Anterior cingulate cortex (tissue), 58 donors: Measurements from ENCODE around the gene RNGTT.
"Not testable (repeated sequence)": the region's sequence is repeated elsewhere in the genome, so short reads cannot be mapped to it uniquely, and the experiment has no call there.

Source experiments
- DNase-seq, 58 donors: peaks; one replicate each; lab custom pipeline; 2025; lab: John Stamatoyannopoulos, UW

Gene RNGTT

DNA sequence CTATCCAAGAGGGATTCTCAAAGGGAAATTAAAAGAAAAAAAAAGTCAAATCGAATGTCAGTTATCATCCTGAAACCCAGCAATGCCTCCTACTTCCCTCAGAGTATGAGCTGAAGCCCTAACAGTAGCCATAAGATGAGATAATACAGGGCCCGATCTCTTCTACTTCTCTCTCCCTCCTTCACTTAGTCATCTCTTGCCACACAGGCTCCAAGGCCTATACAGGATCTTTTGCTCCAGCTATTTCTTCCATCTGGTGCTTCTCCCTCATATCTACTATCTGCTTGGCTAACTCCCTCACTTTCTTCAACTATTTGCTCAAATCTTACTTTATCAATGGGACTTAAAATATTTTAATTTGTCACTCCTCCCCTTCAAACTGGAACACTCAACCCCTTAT is 215.3 kb downstream of the RNGTT start:
- DNase-seq: no peak

GRCh38 chr6:88741939-88742338 is 221.5 kb downstream of the RNGTT start:
- DNase-seq: no peak

DNA sequence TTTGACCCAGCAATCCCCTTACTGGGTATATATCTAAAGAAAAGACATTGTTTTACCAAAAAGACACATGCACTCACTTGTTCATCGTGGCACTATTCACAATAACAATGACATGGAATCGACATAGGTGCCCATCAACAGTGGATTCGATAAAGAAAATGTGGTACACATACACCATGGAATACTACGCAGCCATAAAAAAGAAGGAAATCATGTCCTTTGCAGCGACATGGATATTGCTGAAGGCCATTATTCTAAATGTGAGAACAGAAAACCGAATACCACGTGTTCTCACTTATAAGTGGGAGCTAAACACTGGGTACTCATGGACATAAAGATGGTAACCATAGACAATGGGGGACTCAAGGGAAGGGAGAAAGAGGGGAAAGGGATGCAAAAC is 222.3 kb downstream of the RNGTT start:
- DNase-seq: no peak

GRCh38 chr6:88734544-88734943 is 228.9 kb downstream of the RNGTT start:
- DNase-seq: no peak

DNA sequence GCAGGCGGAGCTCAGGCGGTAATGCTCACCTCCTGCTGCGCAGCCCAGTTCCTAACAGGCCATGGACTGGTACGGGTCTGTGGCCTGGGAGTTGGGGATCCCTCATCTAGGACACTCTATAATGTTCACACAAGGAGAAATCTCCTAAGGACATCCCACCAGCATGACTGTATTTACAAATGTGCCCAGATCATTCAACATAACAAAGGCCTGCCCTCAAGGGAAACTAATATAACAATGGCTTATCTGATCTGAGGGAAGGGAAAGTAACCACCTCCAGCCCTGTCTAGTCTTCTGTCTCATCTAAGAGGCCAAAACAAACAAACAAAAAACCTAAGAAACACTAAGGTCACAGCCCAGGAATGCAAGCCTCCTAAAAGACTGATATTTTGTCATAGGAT is 232.8 kb downstream of the RNGTT start:
- no peak for DNase-seq

DNA sequence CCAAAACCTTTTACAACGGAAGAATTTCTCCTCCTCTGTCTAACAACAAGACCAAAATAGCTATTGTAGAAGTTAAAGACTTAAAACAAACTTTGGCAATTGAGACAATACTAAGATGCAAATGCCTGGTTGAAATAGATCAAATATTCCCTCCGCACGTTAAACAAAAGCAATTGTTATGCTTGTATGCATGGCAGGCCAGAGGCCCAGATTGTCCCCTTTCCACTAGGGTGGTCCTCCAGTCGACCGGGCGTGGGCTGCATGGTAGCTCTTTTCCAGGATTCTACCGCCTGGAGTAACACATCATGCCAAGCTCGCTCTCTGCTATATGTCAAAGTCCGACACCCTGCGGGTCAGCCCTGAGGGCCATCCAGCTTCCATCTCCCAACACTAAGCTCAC is 234.7 kb downstream of the RNGTT start:
- DNase-seq: no peak

- DNase-seq: not testable (repeated sequence)
These were observed 237.0 kb downstream of the RNGTT start for GRCh38 chr6:88726409-88726808.

- DNase-seq: no peak
These were observed 238.1 kb downstream of the RNGTT start for GRCh38 chr6:88725111-88725975.

DNA sequence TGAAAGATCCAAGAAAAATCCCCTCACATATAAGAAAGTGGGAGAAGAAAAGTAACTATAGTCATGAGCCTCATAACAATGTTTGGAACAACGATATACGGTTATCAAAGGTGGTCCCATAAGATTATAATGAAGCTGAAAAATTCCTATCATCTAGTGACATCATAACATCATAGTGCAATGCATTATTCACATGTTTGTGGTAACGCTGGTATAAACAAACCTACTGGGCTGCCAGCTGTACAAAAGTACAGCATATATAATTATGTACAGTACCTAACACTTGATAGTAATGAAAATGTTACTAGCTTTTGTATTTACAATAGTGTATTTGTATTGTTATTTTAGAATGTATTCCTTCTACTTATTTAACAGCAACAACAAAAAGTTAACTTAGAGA is 240.7 kb downstream of the RNGTT start:
- DNase-seq: no peak

GRCh38 chr6:88716399-88716798 is 247.0 kb downstream of the RNGTT start:
- DNase-seq: not testable (repeated sequence)

DNA sequence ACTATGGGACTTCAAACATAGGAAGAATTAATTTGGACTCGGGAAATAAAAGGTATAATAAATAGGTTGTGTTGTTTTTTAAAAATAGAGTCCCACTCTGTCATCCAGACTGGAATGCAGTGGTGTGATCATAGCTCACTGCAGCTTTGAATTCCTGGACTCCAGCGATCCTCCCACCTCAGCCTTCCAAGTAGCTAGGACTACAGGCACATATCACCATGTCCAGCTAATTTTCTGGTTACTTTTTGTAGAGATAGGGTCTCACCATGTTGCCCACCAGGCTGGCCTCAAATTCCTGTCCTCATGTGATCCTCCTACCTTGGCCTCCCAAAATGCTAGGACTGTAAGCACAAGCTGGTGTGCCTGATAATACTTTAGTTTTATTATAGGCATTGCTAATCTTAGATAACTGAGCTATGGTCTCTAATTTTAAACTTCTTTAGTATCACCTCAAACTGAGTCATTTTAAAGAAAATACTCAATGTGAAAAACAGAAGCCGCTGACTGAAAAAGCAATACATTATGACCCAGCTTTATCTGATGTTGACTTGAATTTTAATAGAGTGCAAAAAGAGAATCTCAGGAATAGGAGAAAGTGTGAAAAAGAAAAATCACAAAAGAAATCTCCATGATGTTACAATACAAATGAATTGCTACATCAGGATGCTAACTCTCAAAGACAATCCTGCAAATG is 251.0 kb downstream of the RNGTT start:
- no peak for DNase-seq

GRCh38 chr6:88709819-88710246 is 253.6 kb downstream of the RNGTT start:
- DNase-seq: no peak

- DNase-seq: no peak
These were observed 255.1 kb downstream of the RNGTT start for GRCh38 chr6:88708197-88708744.

GRCh38 chr6:88705601-88706000 is 257.8 kb downstream of the RNGTT start:
- no peak for DNase-seq

GRCh38 chr6:88704980-88705379 is 258.4 kb downstream of the RNGTT start:
- no peak for DNase-seq

GRCh38 chr6:88702956-88703556 is 260.4 kb downstream of the RNGTT start:
- no peak for DNase-seq

DNA sequence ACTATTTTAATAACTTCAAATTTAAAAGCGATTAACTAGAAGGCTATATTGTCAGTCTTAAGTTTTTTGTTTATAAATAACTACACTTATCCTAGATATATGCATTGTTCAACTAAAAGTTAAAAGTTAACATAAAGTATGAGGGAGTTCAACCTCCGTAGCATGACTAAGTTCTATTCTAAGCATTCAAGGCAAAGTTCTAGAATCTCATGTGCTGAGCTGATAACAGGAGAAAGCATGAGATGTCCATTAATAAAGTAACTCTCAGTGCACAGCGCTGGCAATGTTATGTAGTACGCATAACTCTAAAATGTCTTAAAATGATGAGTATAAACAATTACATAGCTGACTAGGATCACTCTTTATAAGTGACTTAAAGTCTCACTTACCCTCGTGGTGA is 264.8 kb downstream of the RNGTT start:
- no peak for DNase-seq

DNA sequence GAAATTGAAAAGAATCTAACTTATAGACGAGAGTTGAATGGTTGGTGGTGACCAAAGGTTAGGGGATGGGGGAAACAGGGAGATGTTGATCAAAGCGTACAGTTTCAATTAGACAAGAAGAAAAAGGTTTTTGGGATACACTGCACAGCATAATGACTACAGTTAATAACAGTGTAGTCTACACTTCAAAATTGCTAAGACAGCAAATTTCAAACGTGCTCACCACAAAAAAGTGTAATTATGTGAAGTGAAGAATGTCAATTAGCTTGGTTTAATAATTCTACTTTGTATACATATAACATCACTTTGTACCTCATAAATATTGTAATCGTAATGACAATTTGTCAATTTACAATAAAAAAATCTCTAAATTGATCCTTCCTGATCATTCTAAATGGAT is 267.5 kb downstream of the RNGTT start:
- no peak for DNase-seq

GRCh38 chr6:88683734-88684133 is 279.7 kb downstream of the RNGTT start:
- no peak for DNase-seq

- DNase-seq: no peak
These were observed 282.8 kb downstream of the RNGTT start for GRCh38 chr6:88680654-88681053.

- no peak for DNase-seq
These were observed 283.6 kb downstream of the RNGTT start for GRCh38 chr6:88679841-88680240.
